GM12878 (cell line): Measurements from ENCODE around the gene ZDHHC14. TPM values are rescaled to one million over a fixed set of nuclear protein-coding genes. Genes with fewer than 3 reads are reported as not detected.

Source experiments
- ATAC-seq: fragments of 200-7000 bp; cut with Tn5 transposase; 3 replicates; pipeline ENCODE4 v1.9.1; 2020; ENCODE audit warnings: mild to moderate bottlenecking, moderate library complexity
- BruUV-seq: library from RNA; stranded (reverse); fragments of 400-500 nt; replicated peaks from 2 replicates; lab custom pipeline; 2021; lab: Mats Ljungman, UMichigan
- CTCF ChIA-PET: fragments of 300-600 bp; sonication (Branson Sonifier 250); formaldehyde crosslinking; extraction: SDS; loops from one replicate; lab custom pipeline; 2021; ENCODE audit warnings: inconsistent platforms; lab: Yijun Ruan, JAX
- POLR2A ChIA-PET: fragments of 350-600 bp; formaldehyde crosslinking; extraction: SDS; loops from one replicate; lab custom pipeline; 2021; ENCODE audit warnings: inconsistent platforms; lab: Charles Lee
- RAD21 ChIA-PET: fragments of 300-600 bp; sonication (Branson Sonifier 250); formaldehyde crosslinking; loops from one replicate; lab custom pipeline; 2023; ENCODE audit warnings: antibody characterized with exemption; ENCODE audit not compliant: unreplicated experiment; lab: Charles Lee
- SMC1A ChIA-PET: fragments of 300-600 bp; sonication (Branson Sonifier 250); formaldehyde crosslinking; loops from one replicate; lab custom pipeline; 2023; ENCODE audit not compliant: unreplicated experiment, uncharacterized antibody; lab: Charles Lee
- DNase-seq: peaks from one replicate; pipeline ENCODE4 v3.0.0-alpha.2; 2011; ENCODE audit warnings: low read depth, low spot score
- FAIRE-seq: peaks from 3 replicates; lab custom pipeline; 2011; peaks lifted over from hg19 to GRCh38; lab: Jason Lieb, UNC
- H2AFZ ChIP-seq: 2 replicates; pipeline ENCODE4 v1.6.0; 2011; ENCODE audit warnings: low read depth, low read length, control low read depth; ENCODE audit not compliant: control insufficient read depth
- H3K27ac ChIP-seq: 2 replicates; pipeline ENCODE4 v1.5.1; 2011; ENCODE audit warnings: control low read depth; ENCODE audit not compliant: control insufficient read depth, insufficient read depth
- H3K27me3 ChIP-seq, 2 experiments: replicated peaks in 1 of 2; 2 replicates each; pipeline versions ENCODE4 v1.6.0 to v1.6.1; 2011; ENCODE audit warnings: low read length in 1 of 2; ENCODE audit not compliant: control insufficient read depth in 2 of 2, insufficient read depth in 2 of 2
- H3K36me3 ChIP-seq, 2 experiments: 2 replicates each; pipeline ENCODE4 v1.5.1; 2011; ENCODE audit warnings: low read length in 1 of 2; ENCODE audit not compliant: control insufficient read depth in 2 of 2, insufficient read depth in 2 of 2
- H3K4me1 ChIP-seq: 2 replicates; pipeline ENCODE4 v1.6.1; 2011; ENCODE audit warnings: mild to moderate bottlenecking, low read length, moderate library complexity, mixed read lengths; ENCODE audit not compliant: control insufficient read depth, insufficient read depth
- H3K4me2 ChIP-seq: 2 replicates; pipeline ENCODE4 v1.6.0; 2011; ENCODE audit warnings: control low read depth; ENCODE audit not compliant: control insufficient read depth, insufficient read depth
- H3K4me3 ChIP-seq: fragments of 200-600 bp; sonication (generic); 2 replicates; pipeline ENCODE4 v1.5.1; 2016
- H3K79me2 ChIP-seq: 2 replicates; pipeline ENCODE4 v1.6.0; 2011; ENCODE audit warnings: low read length; ENCODE audit not compliant: control insufficient read depth, insufficient read depth
- H3K9ac ChIP-seq: 2 replicates; pipeline ENCODE4 v1.8.0; 2011; ENCODE audit warnings: low read length, control low read depth, mixed read lengths; ENCODE audit not compliant: control insufficient read depth, insufficient read depth
- H3K9me3 ChIP-seq: replicated peaks from 3 replicates; pipeline ENCODE4 v1.5.1; 2011; ENCODE audit warnings: mild to moderate bottlenecking, low read length; ENCODE audit not compliant: control insufficient read depth, insufficient read depth
- H4K20me1 ChIP-seq: 2 replicates; pipeline ENCODE4 v1.6.0; 2011; ENCODE audit not compliant: control insufficient read depth, insufficient read depth
- CEBPB ChIP-seq, 2 experiments: fragments of 150-350 bp in 1 of 2; IDR thresholded peaks; 2 replicates each; pipeline ENCODE4 v1.6.1; 2012 to 2014; ENCODE audit warnings: low read depth in 2 of 2, low read length in 2 of 2, borderline replicate concordance in 1 of 2, inconsistent platforms in 1 of 2
- EZH2 ChIP-seq: IDR thresholded peaks from 2 replicates; pipeline ENCODE4 v1.6.1; 2012; ENCODE audit warnings: low read depth, mild to moderate bottlenecking, control low read depth, inconsistent platforms, low read length, borderline replicate concordance; ENCODE audit not compliant: control insufficient read depth
- MYB ChIP-seq: fragments of 150-350 bp; IDR thresholded peaks from 2 replicates; pipeline ENCODE4 v1.6.1; 2014; ENCODE audit warnings: mild to moderate bottlenecking, low read depth, low read length, borderline replicate concordance
- MYC ChIP-seq: IDR thresholded peaks from 2 replicates; pipeline ENCODE4 v1.6.1; 2011; ENCODE audit warnings: mild to moderate bottlenecking, low read length, moderate library complexity, inconsistent platforms; ENCODE audit not compliant: insufficient read depth, insufficient replicate concordance, insufficient read length, severe bottlenecking
- NRF1 ChIP-seq: conservative IDR thresholded peaks from 2 replicates; pipeline ENCODE4 v1.6.1; 2011; ENCODE audit warnings: mild to moderate bottlenecking, low read depth, low read length, improper control_type of control experiment
- TARDBP ChIP-seq: IDR thresholded peaks from 2 replicates; pipeline ENCODE4 v1.6.1; 2016; ENCODE audit warnings: borderline replicate concordance
- WGBS: methylation state at CpG from one replicate; pipeline ENCODE4 v1.1.6; 2016; ENCODE audit warnings: low lambda C conversion rate; ENCODE audit not compliant: insufficient replicate concordance, insufficient coverage; ENCODE audit errors: missing lambda C conversion rate; 5-methylcytosine and 5-hydroxymethylcytosine counted together
- in situ Hi-C: fragments of 300-500 bp; cut with MboI; formaldehyde crosslinking; loops from 9 replicates; pipeline ENCODE4 v1.14.3; 2018; ENCODE audit warnings: mixed read lengths
- intact Hi-C: fragments of 100-400 bp; cut with micrococcal nuclease; formaldehyde crosslinking; loops from one replicate; pipeline ENCODE4 v1.14.2; 2022; ENCODE audit not compliant: unreplicated experiment
- polyA plus RNA-seq, 11 experiments: library from polyadenylated mRNA; depleted of rRNA in 4 of 11; unstranded in 6 of 11; stranded (reverse) in 5 of 11; fragments of >200 nt; fragmentation: Nextera tagmentation in 4 of 11; fragmentation: Illumina TruSeq in 1 of 11; extraction: Ambion mirVana in 4 of 11; extraction: Trizol in 1 of 11; gene quantifications; 1 replicate in 1 of 11; 2 replicates in 10 of 11; pipeline versions ENCODE4 v1.2.1 to v1.2.3, GENCODE V29; 2011 to 2016; ENCODE audit warnings: inconsistent platforms in 2 of 11, missing spikeins in 2 of 11, low read depth in 1 of 11
- total RNA-seq, 4 experiments: library from RNA; depleted of rRNA in 3 of 4; stranded (reverse); fragments of >200 nt in 3 of 4; fragmentation: Illumina TruSeq in 1 of 4; extraction: Trizol in 1 of 4; gene quantifications; 2 replicates each; pipeline versions ENCODE4 v1.2.1 to v1.2.3, GENCODE V29; 2013 to 2021
- TF ChIP-seq, protein P1 (sequence below): IDR thresholded peaks from 2 replicates; pipeline ENCODE4 v1.6.1; 2011; ENCODE audit warnings: mild to moderate bottlenecking, low read depth, low read length, moderate library complexity; ENCODE audit not compliant: insufficient replicate concordance

ZDHHC14 gene
- total and polyA plus RNA-seq, 10 of the 15 experiments (the other 5 are each of a cell fraction or from before 2014, with no cell fraction given) = 0.15 to 16.0 (median 0.76) TPM; not detected in 1

DNA sequence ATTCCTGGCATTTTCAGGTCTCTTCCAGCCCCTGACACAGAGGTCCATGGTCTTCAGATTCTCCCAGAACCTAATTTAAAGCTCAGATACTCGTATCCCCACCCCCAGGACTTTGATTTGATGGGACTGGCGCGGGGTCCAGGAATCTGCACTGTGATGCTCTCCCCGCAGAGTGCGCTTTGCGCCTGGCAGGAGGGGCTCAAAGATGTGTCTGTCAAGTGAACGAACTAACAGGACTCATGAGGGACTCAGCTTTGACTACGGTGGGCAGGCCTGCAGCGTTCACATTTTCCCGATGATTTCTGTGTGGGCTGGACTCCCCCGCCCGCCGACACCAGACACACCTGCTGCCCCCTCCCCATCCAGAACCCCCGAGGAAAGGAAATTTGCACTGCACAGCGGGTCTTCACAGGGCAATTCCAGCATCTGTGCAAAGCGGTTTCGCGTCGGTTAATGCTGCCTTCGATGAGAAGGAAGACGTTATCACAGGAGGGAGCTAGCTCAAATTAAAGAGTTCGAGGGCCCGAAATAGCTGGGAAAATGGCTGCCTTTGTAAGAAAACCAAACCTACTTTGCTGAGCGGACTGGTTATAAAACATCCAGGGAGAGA lies 90.2 kb downstream of the ZDHHC14 start:
- no peak overlapping the region for H3K27ac ChIP-seq
- ChIA-PET CTCF (interaction anchor here (1.1 kb wide), 1 partner anchor 59 kb away, joined by 4 read pairs; no protein-coding TSS in a partner anchor), POLR2A (interaction anchor here (1.2 kb wide), 1 partner anchor 12 kb away, joined by 5 read pairs; no protein-coding TSS in a partner anchor), RAD21 (interaction anchor here (1.4 to 2.2 kb wide), 2 partner anchors 9 to 91 kb away, joined by 3 to 8 read pairs; no protein-coding TSS in a partner anchor), SMC1A (interaction anchor here (1.1 to 2.7 kb wide), 6 partner anchors 8 to 196 kb away, joined by 3 to 11 read pairs (median 4); no protein-coding TSS in a partner anchor)
- H3K4me2 ChIP-seq = no peak overlapping the region
- H3K9me3 ChIP-seq = no peaks in the 10 kb centered on the region
- H3K27me3 ChIP-seq = no peaks in the 10 kb centered on the region
- DNase-seq (no peak), FAIRE-seq (no peak), ATAC-seq (no peak)
- 90% methylated on average over 24 of the region's 24 CpGs for WGBS
- no peaks in the 10 kb centered on the region for H4K20me1 ChIP-seq
- in situ Hi-C loops = no loop called here
- H3K36me3 ChIP-seq = no peaks in the 10 kb centered on the region; a peak in 1 of 4 replicates
- H3K9ac ChIP-seq = no peak overlapping the region
- H3K4me3 ChIP-seq = no peak overlapping the region
- no peaks in the 10 kb centered on the region for H3K4me1 ChIP-seq
- TF ChIP-seq MYC = no peak
- no TSS peak for BruUV-seq
- intact Hi-C loops = no loop called here
- no peak overlapping the region for H2AFZ ChIP-seq
- H3K79me2 ChIP-seq = no peaks in the 10 kb centered on the region

GRCh38 chr6:157471895-157472686 lies 91.1 kb downstream of the ZDHHC14 start:
- FAIRE-seq (no peak), DNase-seq (no peak), ATAC-seq (no peak; the same call in 2 of the 3 replicates)
- Histone ChIP-seq H3K4me3 (no peak overlapping the region), H3K79me2 (no peaks in the 10 kb centered on the region), H4K20me1 (no peaks in the 10 kb centered on the region), H2AFZ (no peak overlapping the region), H3K9ac (no peak overlapping the region), H3K4me1 (no peaks in the 10 kb centered on the region), H3K27ac (no peak overlapping the region), H3K9me3 (no peaks in the 10 kb centered on the region; the same call in 2 of the 3 replicates), H3K36me3 (no peaks in the 10 kb centered on the region; a peak in 1 of 4 replicates), H3K27me3 (no peaks in the 10 kb centered on the region), H3K4me2 (no peak overlapping the region)
- ChIA-PET CTCF (interaction anchor here (1.1 kb wide), 1 partner anchor 58 kb away, joined by 4 read pairs; no protein-coding TSS in a partner anchor), POLR2A (no interaction called here), RAD21 (interaction anchor here (1.1 to 2.2 kb wide), 3 partner anchors 10 to 90 kb away, joined by 3 to 8 read pairs (median 3); no protein-coding TSS in a partner anchor), SMC1A (interaction anchor here (1.5 kb wide), 1 partner anchor 62 kb away, joined by 4 read pairs; no protein-coding TSS in a partner anchor)
- 80% methylated on average over 17 of the region's 17 CpGs for WGBS
- no peak for TF ChIP-seq TARDBP
- no peak for TF ChIP-seq EZH2
- TF ChIP-seq, protein P1, sequence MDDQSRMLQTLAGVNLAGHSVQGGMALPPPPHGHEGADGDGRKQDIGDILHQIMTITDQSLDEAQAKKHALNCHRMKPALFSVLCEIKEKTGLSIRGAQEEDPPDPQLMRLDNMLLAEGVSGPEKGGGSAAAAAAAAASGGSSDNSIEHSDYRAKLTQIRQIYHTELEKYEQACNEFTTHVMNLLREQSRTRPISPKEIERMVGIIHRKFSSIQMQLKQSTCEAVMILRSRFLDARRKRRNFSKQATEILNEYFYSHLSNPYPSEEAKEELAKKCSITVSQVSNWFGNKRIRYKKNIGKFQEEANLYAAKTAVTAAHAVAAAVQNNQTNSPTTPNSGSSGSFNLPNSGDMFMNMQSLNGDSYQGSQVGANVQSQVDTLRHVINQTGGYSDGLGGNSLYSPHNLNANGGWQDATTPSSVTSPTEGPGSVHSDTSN = no peak
- no peak for TF ChIP-seq MYB
- no peak for TF ChIP-seq NRF1
- no peak for TF ChIP-seq CEBPB (IDR thresholded peaks at IDR 0.05; ENCODE audit: borderline replicate concordance in 1 of 2, low read depth in 2 of 2, low read length in 2 of 2)
- BruUV-seq = no TSS peak
- intact Hi-C loops (no loop called here), in situ Hi-C loops (no loop called here)
